Breast epithelium (tissue), 3 donors: Measurements from ENCODE around the gene SNX21.

Experiments used
- CTCF ChIP-seq, 3 donors: fragments of 450-650 bp; IDR thresholded peaks; one replicate each; pipeline ENCODE4 v1.5.1; 2016 to 2017; ENCODE audit warnings: antibody characterized with exemption in 3 of 3, mild to moderate bottlenecking in 3 of 3, moderate library complexity in 3 of 3
- POLR2A ChIP-seq: fragments of 450-650 bp; IDR thresholded peaks from one replicate; pipeline ENCODE4 v1.6.1; 2016; ENCODE audit warnings: antibody characterized with exemption, mild to moderate bottlenecking, moderate library complexity

- TF ChIP-seq CTCF (IDR thresholded peaks at IDR 0.05) (no peak), POLR2A (no peak)
Measured at GRCh38 chr20:45874576-45874975, 41.0 kb downstream of the SNX21 start.
